ENCODE measurements around the gene TXK. TPM values are rescaled to one million over a fixed set of nuclear protein-coding genes. Genes with fewer than 3 reads are reported as not detected.

TXK gene
- total RNA-seq, 2 donors from 2014 or later, result 52.4 to 53.2 TPM

Other genes starting within 250 kb of the TXK start
- 10 to 100 TPM; 11.0 to 12.2 TPM for gene NFXL1, start 219.7 kb downstream of the TXK start, total RNA-seq
- gene CNGA1, start 117.6 kb downstream of the TXK start, total RNA-seq, result not detected
- gene NIPAL1, start 117.5 kb downstream of the TXK start, total RNA-seq, result 1 to 10 TPM in 1 of 2 donors, under 1 TPM in 1; 0.91 to 1.7 TPM
- 1 to 10 TPM; 2.3 to 2.4 TPM for gene TEC, start 135.6 kb upstream of the TXK start, total RNA-seq
- gene SLAIN2, start 207.3 kb upstream of the TXK start, total RNA-seq, result 10 to 100 TPM; 76.7 to 92.3 TPM